Breast epithelium (tissue), 4 donors: ENCODE data around the gene DDIT4. TPM values are rescaled to one million over a fixed set of nuclear protein-coding genes. Genes with fewer than 3 reads are reported as not detected.

ENCODE experiments used
- DNase-seq, 2 donors: peaks; one replicate each; pipeline ENCODE4 v3.0.0-alpha.2; 2019; ENCODE audit warnings: low spot score in 2 of 2
- H3K27ac ChIP-seq, 2 donors: fragments of 200-600 bp; sonication (generic) in 1 of 2; one replicate each; pipeline ENCODE4 v1.5.1; 2016 to 2019; ENCODE audit warnings: mild to moderate bottlenecking in 1 of 2
- H3K27me3 ChIP-seq, 2 donors: fragments of 200-600 bp; sonication (generic) in 1 of 2; one replicate each; pipeline versions ENCODE4 v1.5.1 to v1.6.0; 2017 to 2019; ENCODE audit warnings: control low read depth in 1 of 2, mild to moderate bottlenecking in 1 of 2
- H3K36me3 ChIP-seq: fragments of 200-600 bp; one replicate; pipeline ENCODE4 v1.5.1; 2019
- H3K4me1 ChIP-seq, 2 donors: fragments of 200-600 bp; sonication (generic); one replicate each; pipeline ENCODE4 v1.5.1; 2016 to 2019; ENCODE audit warnings: control low read depth in 1 of 2
- H3K4me3 ChIP-seq, 3 donors: fragments of 200-600 bp; sonication (generic); 1 replicate in 2 of 3; 2 replicates in 1 of 3; pipeline ENCODE4 v1.5.1; 2016 to 2019; ENCODE audit warnings: mild to moderate bottlenecking in 3 of 3, moderate library complexity in 2 of 3
- H3K9me3 ChIP-seq, 2 donors: fragments of 200-600 bp; sonication (generic) in 1 of 2; one replicate each; pipeline ENCODE4 v1.5.1; 2016 to 2019; ENCODE audit warnings: control low read depth in 1 of 2
- POLR2A ChIP-seq: fragments of 450-650 bp; IDR thresholded peaks from one replicate; pipeline ENCODE4 v1.6.1; 2016; ENCODE audit warnings: antibody characterized with exemption, mild to moderate bottlenecking, moderate library complexity
- POLR2AphosphoS5 ChIP-seq, 3 donors: sonication (generic); formaldehyde crosslinking; IDR thresholded peaks; one replicate each; pipeline ENCODE4 v1.6.1; 2017; ENCODE audit warnings: antibody characterized with exemption in 3 of 3
- intact Hi-C: fragments of 100-400 bp; cut with DNase I; formaldehyde crosslinking; loops from one replicate; pipeline ENCODE4 v1.15.1; 2023; ENCODE audit warnings: low total_unique reads
- total RNA-seq, 3 donors: library from RNA; depleted of rRNA; stranded (reverse); fragments of >200 nt; gene quantifications; one replicate each; pipeline ENCODE4 v1.1.0, GENCODE V29; 2016
- TF ChIP-seq, protein P1 (sequence below), 3 donors: fragments of 450-650 bp; IDR thresholded peaks; one replicate each; pipeline ENCODE4 v1.5.1; 2016 to 2017; ENCODE audit warnings: antibody characterized with exemption in 3 of 3, mild to moderate bottlenecking in 3 of 3, moderate library complexity in 3 of 3

The DDIT4 gene
- total RNA-seq, 3 donors from 2014 or later = 183 to 555 (median 341) TPM

DNA sequence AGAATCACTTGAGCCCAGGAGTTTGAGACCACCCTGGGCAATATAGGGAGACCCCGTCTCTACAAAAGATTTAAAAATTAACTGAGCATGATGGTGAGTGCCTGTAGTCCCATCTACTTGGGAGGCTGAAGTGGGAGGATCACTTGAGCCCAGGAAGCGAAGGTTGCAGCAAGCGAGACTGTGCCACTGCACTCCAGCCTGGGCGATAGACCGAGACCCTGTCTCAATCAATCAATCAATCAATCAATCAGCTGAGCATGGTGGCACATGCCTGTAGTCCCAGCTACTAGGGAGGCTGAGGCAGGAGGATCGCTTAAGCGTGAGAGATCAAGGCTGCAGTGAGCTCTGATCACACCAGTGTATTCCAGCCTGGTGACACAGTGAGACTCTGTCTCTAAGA, 40.5 kb downstream of the DDIT4 start:
- no peak overlapping the region for H3K4me3 ChIP-seq
- H3K4me1 ChIP-seq = peaks cover 17 to 26% of the 10 kb centered on the region in 2 donors
- DNase-seq = no peak
- no peaks in the 10 kb centered on the region for H3K9me3 ChIP-seq
- H3K36me3 ChIP-seq = no peaks in the 10 kb centered on the region
- H3K27ac ChIP-seq = peak overlapping the region; percentile 34 to 94
- H3K27me3 ChIP-seq = no peaks in the 10 kb centered on the region
- TF ChIP-seq, protein P1, sequence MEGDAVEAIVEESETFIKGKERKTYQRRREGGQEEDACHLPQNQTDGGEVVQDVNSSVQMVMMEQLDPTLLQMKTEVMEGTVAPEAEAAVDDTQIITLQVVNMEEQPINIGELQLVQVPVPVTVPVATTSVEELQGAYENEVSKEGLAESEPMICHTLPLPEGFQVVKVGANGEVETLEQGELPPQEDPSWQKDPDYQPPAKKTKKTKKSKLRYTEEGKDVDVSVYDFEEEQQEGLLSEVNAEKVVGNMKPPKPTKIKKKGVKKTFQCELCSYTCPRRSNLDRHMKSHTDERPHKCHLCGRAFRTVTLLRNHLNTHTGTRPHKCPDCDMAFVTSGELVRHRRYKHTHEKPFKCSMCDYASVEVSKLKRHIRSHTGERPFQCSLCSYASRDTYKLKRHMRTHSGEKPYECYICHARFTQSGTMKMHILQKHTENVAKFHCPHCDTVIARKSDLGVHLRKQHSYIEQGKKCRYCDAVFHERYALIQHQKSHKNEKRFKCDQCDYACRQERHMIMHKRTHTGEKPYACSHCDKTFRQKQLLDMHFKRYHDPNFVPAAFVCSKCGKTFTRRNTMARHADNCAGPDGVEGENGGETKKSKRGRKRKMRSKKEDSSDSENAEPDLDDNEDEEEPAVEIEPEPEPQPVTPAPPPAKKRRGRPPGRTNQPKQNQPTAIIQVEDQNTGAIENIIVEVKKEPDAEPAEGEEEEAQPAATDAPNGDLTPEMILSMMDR (IDR thresholded peaks at IDR 0.05) = no peak
- TF ChIP-seq POLR2AphosphoS5 (IDR thresholded peaks at IDR 0.05) (no peak), POLR2A (no peak)
- intact Hi-C loops = no loop called here

- H3K27me3 ChIP-seq = no peaks in the 10 kb centered on the region
- intact Hi-C loops = no loop called here
- H3K4me3 ChIP-seq = no peak overlapping the region
- H3K4me1 ChIP-seq = peaks cover 19 to 27% of the 10 kb centered on the region in 2 donors
- peak overlapping the region; percentile 90 to 94 for H3K27ac ChIP-seq
- H3K36me3 ChIP-seq = no peaks in the 10 kb centered on the region
- peak in 1 of 2 donors; percentile 62 for DNase-seq
- TF ChIP-seq POLR2AphosphoS5 (IDR thresholded peaks at IDR 0.05) = no peak
- no peak for TF ChIP-seq POLR2A
- TF ChIP-seq, protein P1 (IDR thresholded peaks at IDR 0.05) = no peak
- no peaks in the 10 kb centered on the region for H3K9me3 ChIP-seq
These were observed 41.3 kb downstream of the DDIT4 start for GRCh38 chr10:72315054-72315453.

DNA sequence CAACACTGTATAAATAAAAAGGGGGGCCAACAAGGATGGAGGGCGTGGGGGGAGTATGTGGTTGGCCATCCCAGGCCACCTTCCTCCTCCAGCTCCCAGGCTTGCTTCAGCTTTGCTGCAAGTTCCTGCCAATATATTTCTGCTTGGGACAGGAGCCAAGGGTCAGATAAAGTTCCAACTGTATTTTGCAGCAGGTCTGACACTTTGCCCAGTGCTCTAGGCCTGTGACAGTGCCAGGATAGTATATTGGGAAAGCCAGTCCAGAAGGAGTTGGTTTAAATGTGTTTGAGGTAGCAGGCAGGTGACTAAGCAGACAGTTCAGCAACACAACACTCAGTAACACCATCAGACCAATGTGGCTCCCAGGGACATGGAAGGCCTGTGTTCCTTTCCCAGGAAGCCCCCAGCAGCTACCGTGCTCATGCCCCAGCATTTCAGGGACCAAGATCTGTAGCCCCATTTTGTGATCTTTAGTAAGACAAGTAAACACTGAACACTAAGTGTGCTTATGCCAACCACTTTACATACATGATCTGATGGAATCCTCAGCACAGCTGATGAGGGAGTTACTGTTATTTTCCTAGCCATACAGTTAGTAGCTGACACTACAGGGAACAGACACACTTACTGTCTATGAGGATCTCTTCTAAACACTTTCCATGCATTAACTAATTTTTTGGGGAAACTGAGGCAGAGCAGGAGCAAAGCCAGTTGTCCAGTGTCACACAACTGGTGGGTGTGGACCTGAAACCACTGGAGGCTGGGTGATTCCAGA, 42.1 kb downstream of the DDIT4 start:
- DNase-seq = peak; percentile 81 to 90
- H3K4me3 ChIP-seq = no peak overlapping the region
- peaks cover 18 to 32% of the 10 kb centered on the region in 2 donors for H3K4me1 ChIP-seq
- no peaks in the 10 kb centered on the region for H3K9me3 ChIP-seq
- TF ChIP-seq POLR2AphosphoS5 (IDR thresholded peaks at IDR 0.05) = peak; percentile 46 to 69 (median 68)
- TF ChIP-seq, protein P1 (IDR thresholded peaks at IDR 0.05) = no peak
- H3K36me3 ChIP-seq = no peaks in the 10 kb centered on the region
- intact Hi-C loops = no loop called here
- no peaks in the 10 kb centered on the region for H3K27me3 ChIP-seq
- H3K27ac ChIP-seq = peak overlapping the region; percentile 90 to 94

DNA sequence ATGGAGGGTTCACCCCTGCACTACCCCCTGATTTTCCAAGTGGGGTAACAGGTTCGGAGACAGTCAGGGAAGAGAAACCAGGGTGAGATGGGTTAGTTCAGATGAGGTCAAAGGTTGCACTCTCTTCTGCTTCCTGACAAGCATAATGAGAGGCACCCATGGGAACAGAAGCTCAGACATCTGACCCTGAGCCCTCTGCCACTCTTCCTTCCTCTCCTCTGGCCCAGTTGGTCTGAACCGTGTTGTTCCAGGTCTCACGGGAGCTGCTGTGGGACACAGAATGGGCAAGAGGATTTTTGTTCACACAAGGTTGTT, 42.6 kb downstream of the DDIT4 start:
- TF ChIP-seq POLR2A (no peak), POLR2AphosphoS5 (IDR thresholded peaks at IDR 0.05) (no peak)
- TF ChIP-seq, protein P1 (IDR thresholded peaks at IDR 0.05) = no peak
- DNase-seq = no peak
- Histone ChIP-seq H3K4me3 (no peak overlapping the region), H3K9me3 (no peaks in the 10 kb centered on the region), H3K27ac (peak overlapping the region; percentile 90 to 94), H3K27me3 (no peaks in the 10 kb centered on the region), H3K36me3 (no peaks in the 10 kb centered on the region), H3K4me1 (peaks cover 18 to 33% of the 10 kb centered on the region in 2 donors)
- intact Hi-C loops = no loop called here

GRCh38 chr10:72316748-72317435, 43.2 kb downstream of the DDIT4 start:
- H3K4me3 ChIP-seq = no peak overlapping the region
- peaks cover 18 to 33% of the 10 kb centered on the region in 2 donors for H3K4me1 ChIP-seq
- H3K36me3 ChIP-seq = no peaks in the 10 kb centered on the region
- TF ChIP-seq POLR2AphosphoS5 (IDR thresholded peaks at IDR 0.05) (peak in 1 of 3 donors; percentile 24), POLR2A (no peak)
- peak overlapping the region; percentile 90 to 94 for H3K27ac ChIP-seq
- intact Hi-C loops = no loop called here
- no peaks in the 10 kb centered on the region for H3K9me3 ChIP-seq
- no peak for DNase-seq
- no peaks in the 10 kb centered on the region for H3K27me3 ChIP-seq
